Right lobe of liver (tissue), 4 donors: ENCODE measurements around the gene ANKRD13B.

Experiments used
- CTCF ChIP-seq, 4 donors: fragments of 200-600 bp in 3 of 4; fragments of 450-650 bp in 1 of 4; IDR thresholded peaks; one replicate each; pipeline versions ENCODE4 v1.5.1 to v1.8.0; 2016 to 2022; ENCODE audit warnings: antibody characterized with exemption in 4 of 4, mild to moderate bottlenecking in 2 of 4
- POLR2A ChIP-seq: fragments of 450-650 bp; IDR thresholded peaks from one replicate; pipeline ENCODE4 v1.6.1; 2017; ENCODE audit warnings: antibody characterized with exemption, mild to moderate bottlenecking
- donor health status: DM: no; HTN: no; CAD: no.
- donor health status: DM: no; HTN: no; CAD: no.
- donor health status: DM: no; HTN: yes; CAD: no.

DNA sequence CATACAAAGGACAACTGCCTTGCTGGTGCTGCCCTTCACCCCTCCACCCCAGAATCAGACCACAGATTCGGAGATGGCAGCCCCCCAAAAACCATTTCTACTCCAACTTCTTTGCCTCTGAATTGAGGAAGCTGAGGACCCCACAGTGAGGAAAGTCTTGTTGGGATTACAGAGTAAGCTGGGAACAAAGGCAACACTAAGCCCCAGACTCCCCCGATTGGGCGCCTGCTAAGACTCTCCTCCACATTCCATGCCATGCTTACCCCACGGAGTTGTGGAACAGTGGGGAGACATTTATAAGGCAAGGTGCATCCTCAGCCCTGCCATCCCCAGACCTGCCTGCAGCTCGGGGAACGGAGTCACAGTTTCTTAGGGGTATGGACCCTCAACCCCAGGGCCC lies 5.3 kb upstream of the ANKRD13B start:
- no peak for TF ChIP-seq CTCF (IDR thresholded peaks at IDR 0.05)
- no peak for TF ChIP-seq POLR2A
